ENCODE data around the gene FBXO46.

Gene FBXO46

DNA sequence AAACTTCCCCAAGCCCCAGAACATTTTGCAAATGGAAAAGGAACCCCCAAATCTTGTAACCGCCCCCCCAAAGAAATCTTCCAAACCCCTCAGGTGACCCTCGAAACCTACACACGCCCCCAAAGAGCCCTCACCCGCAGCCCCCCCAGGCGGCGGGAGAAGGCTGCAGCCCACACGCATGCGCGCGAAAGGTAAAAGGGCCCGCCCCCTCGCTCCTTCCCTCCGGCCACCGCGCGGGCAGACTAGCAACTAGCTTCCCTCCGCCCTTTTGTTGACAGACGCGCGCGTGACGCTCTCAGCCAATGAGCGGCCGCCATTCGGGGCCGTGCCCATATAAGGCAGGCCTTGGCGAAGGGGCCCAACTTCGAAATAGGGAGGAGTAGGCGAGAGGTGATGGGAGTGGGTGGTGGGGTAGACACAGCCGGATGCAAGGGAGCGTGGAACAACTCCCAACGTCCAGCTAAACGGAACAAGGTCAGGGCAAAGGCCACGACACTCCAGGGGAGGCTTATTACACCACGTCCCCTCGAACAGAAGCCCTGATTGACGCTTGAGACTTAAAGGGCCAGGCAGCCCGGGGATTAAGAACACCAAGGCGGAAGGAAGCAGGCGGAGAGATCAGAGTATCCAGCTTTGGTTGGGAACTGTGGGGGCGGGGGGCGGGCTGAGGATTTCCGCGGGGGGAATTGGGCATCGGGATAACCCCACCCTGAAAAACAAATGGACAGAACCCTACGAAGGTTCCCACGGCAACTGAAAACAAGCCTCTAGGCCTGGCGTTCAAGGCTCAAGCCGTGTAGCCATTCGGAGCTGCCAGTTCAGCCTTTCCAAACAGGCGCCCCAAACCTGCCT is 13.3 kb downstream of the FBXO46 start:
- Histone ChIP-seq H3K4me1 (ENCODE audit: control insufficient read depth, insufficient read depth, low read length) (peaks cover 19% of the 10 kb centered on the region), H3K27ac (ENCODE audit: extremely low read depth, low read depth, low read length) (peak overlapping the region; percentile 92), H3K9me3 (ENCODE audit: control insufficient read depth, insufficient read depth, low read depth, low read length) (no peaks in the 10 kb centered on the region), H3K4me3 (ENCODE audit: low read depth, low read length) (peak overlapping the region; percentile 72), H3K36me3 (ENCODE audit: control insufficient read depth in 2 of 2, insufficient read depth in 1 of 2, low read length in 2 of 2) (peaks cover 22 to 32% of the 10 kb centered on the region in 2 experiments; a peak in 2 of 3 replicates)
- ChIA-PET POLR2A (interaction anchor here (0.6 to 6.5 kb wide), 28 partner anchors 9 to 1796 kb away, joined by 3 to 133 read pairs (median 4); partner anchors contain the start of genes FBXO46, GIPR, QPCTL and SIX5), CTCF (interaction anchor here (0.5 to 7.7 kb wide), 11 partner anchors 10 to 683 kb away, joined by 3 to 64 read pairs (median 5); partner anchors contain the start of genes QPCTL, SIX5 and SNRPD2)
- TF ChIP-seq ZNF366 (tag by site-specific recombination; conservative IDR thresholded peaks at IDR 0.05) = peak; percentile 92
- TF ChIP-seq ZNF112 (tag by site-specific recombination; IDR thresholded peaks at IDR 0.05) = no peak
- TF ChIP-seq ZNF114 (tag by site-specific recombination; IDR thresholded peaks at IDR 0.05) = no peak
- TF ChIP-seq ZNF561 (tag by site-specific recombination; IDR thresholded peaks at IDR 0.05; ENCODE audit: borderline replicate concordance) = no peak
- TF ChIP-seq ZNF48 (tag by site-specific recombination; IDR thresholded peaks at IDR 0.05) = no peak
- peak; percentile 76 for TF ChIP-seq SP7 (tag by site-specific recombination; IDR thresholded peaks at IDR 0.05)
- no peak for TF ChIP-seq ZNF837 (tag by site-specific recombination; IDR thresholded peaks at IDR 0.05)
- no peak for TF ChIP-seq ZNF37A (tag by site-specific recombination; IDR thresholded peaks at IDR 0.05)
- TF ChIP-seq ZNF629 (tag by site-specific recombination; IDR thresholded peaks at IDR 0.05) = peak; percentile 42; the same call in 1 of the 2 replicates
- TF ChIP-seq KLF16 (tag by site-specific recombination; IDR thresholded peaks at IDR 0.05) = no peak; the same call in 1 of the 2 replicates
- peak; percentile 37; the same call in 1 of the 2 replicates for TF ChIP-seq ZNF394 (tag by site-specific recombination; IDR thresholded peaks at IDR 0.05; ENCODE audit: borderline replicate concordance)
- TF ChIP-seq ZNF596 (tag by site-specific recombination; IDR thresholded peaks at IDR 0.05) = no peak
- no peak for TF ChIP-seq ZNF571 (tag by site-specific recombination; IDR thresholded peaks at IDR 0.05)
- TF ChIP-seq, protein P1, sequence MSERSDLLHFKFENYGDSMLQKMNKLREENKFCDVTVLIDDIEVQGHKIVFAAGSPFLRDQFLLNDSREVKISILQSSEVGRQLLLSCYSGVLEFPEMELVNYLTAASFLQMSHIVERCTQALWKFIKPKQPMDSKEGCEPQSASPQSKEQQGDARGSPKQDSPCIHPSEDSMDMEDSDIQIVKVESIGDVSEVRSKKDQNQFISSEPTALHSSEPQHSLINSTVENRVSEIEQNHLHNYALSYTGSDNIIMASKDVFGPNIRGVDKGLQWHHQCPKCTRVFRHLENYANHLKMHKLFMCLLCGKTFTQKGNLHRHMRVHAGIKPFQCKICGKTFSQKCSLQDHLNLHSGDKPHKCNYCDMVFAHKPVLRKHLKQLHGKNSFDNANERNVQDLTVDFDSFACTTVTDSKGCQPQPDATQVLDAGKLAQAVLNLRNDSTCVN (tag by site-specific recombination; optimal IDR thresholded peaks at IDR 0.05) = peak; percentile 63
- 0 out of 2 replicates have a peak, but pooled peaks have one; percentile 20 for TF ChIP-seq ZEB2 (tag by site-specific recombination; IDR thresholded peaks at IDR 0.05)
- TF ChIP-seq TRIM28 (IDR thresholded peaks at IDR 0.05; ENCODE audit: borderline replicate concordance, low read length) = no peak
- no peak for TF ChIP-seq ZNF777 (tag by site-specific recombination; IDR thresholded peaks at IDR 0.05; ENCODE audit: borderline replicate concordance)
- no peak for TF ChIP-seq ZNF555 (tag by site-specific recombination; conservative IDR thresholded peaks at IDR 0.05)
- TF ChIP-seq ZNF423 (tag by site-specific recombination; IDR thresholded peaks at IDR 0.05) = no peak
- TF ChIP-seq ZNF274 (IDR thresholded peaks at IDR 0.05; ENCODE audit: low read length) = no peak
- TF ChIP-seq ZNF274 (tag by site-specific recombination; IDR thresholded peaks at IDR 0.05; ENCODE audit: borderline replicate concordance) = no peak
- peak; percentile 94 for TF ChIP-seq EGR2 (tag by site-specific recombination; IDR thresholded peaks at IDR 0.05; ENCODE audit: low read depth)
- TF ChIP-seq ZNF223 (tag by site-specific recombination; IDR thresholded peaks at IDR 0.05) = no peak
- no peak for TF ChIP-seq MYNN (tag by site-specific recombination; IDR thresholded peaks at IDR 0.05; ENCODE audit: borderline replicate concordance)
- no peak for TF ChIP-seq ZNF670 (tag by site-specific recombination; IDR thresholded peaks at IDR 0.05; ENCODE audit: low read depth)
- no peak for TF ChIP-seq ZNF404 (tag by site-specific recombination; IDR thresholded peaks at IDR 0.05)
- TF ChIP-seq ZNF529 (tag by site-specific recombination; IDR thresholded peaks at IDR 0.05; ENCODE audit: insufficient replicate concordance) = no peak
- peak; percentile 78 for TF ChIP-seq KLF8 (tag by site-specific recombination; IDR thresholded peaks at IDR 0.05)
- TF ChIP-seq ZNF830 (tag by site-specific recombination; IDR thresholded peaks at IDR 0.05; ENCODE audit: low read depth) = no peak
- peak; percentile 87 for TF ChIP-seq ZNF76 (tag by site-specific recombination; IDR thresholded peaks at IDR 0.05; ENCODE audit: borderline replicate concordance, low read depth)
- TF ChIP-seq ZFP37 (tag by site-specific recombination; IDR thresholded peaks at IDR 0.05) = peak; percentile 55; the same call in 1 of the 2 replicates
- TF ChIP-seq ZNF169 (tag by site-specific recombination; IDR thresholded peaks at IDR 0.05) = no peak
- TF ChIP-seq BCL11A (tag by site-specific recombination; IDR thresholded peaks at IDR 0.05; ENCODE audit: low read depth) = peak; percentile 86
- TF ChIP-seq ZNF426 (tag by site-specific recombination; IDR thresholded peaks at IDR 0.05) = no peak
- no peak for TF ChIP-seq ZNF791 (tag by site-specific recombination; IDR thresholded peaks at IDR 0.05)

Measured in HEK293 (cell line).